Stimulated activated effector memory CD8-positive, alpha-beta T cell treated with anti-CD3 and anti-CD28 coated beads, Interleukin-12 subunit alpha, Interleukin-12 subunit beta, amount 100 ng/mL, for 72 hours (primary cell): ENCODE data around the gene RNF144B.
"Not testable (repeated sequence)": the region's sequence is repeated elsewhere in the genome, so short reads cannot be mapped to it uniquely, and the experiment has no call there.

Source experiments
- ATAC-seq: fragments of 150-1000 bp; cut with Tn5 transposase; 2 replicates; pipeline ENCODE4 v1.10.0; 2021
- DNase-seq, 2 donors: peaks; one replicate each; pipeline ENCODE4 v3.0.0; 2021 to 2022; ENCODE audit warnings: low spot score in 2 of 2
- H3K27ac Mint-ChIP-seq: one replicate; pipeline ENCODE4 v1.8.0; 2022; ENCODE audit warnings: mild to moderate bottlenecking, mixed read lengths
- H3K36me3 Mint-ChIP-seq: one replicate; pipeline ENCODE4 v1.8.0; 2022; ENCODE audit warnings: mild to moderate bottlenecking, mixed read lengths
- H3K4me1 Mint-ChIP-seq: one replicate; pipeline ENCODE4 v1.8.0; 2022; ENCODE audit warnings: mixed read lengths
- H3K4me3 Mint-ChIP-seq: one replicate; pipeline ENCODE4 v1.8.0; 2022; ENCODE audit warnings: mild to moderate bottlenecking, mixed read lengths
- H3K9me3 Mint-ChIP-seq: one replicate; pipeline ENCODE4 v1.8.0; 2022; ENCODE audit warnings: mixed read lengths

Gene RNF144B

GRCh38 chr6:18387061-18387721 lies at the start of gene RNF144B:
Gene RNF144B, plus strand, starts transcription at chr6:18387350. Its CDS starts 12,185 bp downstream, at chr6:18399535.
- Mint-ChIP-seq H3K27ac (peak within 1 kb of the TSS; percentile 74), H3K9me3 (no peaks in the 10 kb centered on the region), H3K4me1 (peaks cover 24% of the 10 kb centered on the region), H3K36me3 (no peaks in the 10 kb centered on the region), H3K4me3 (peak within 1 kb of the TSS; percentile 92)
- DNase-seq (peak; percentile 19 to 69), ATAC-seq (peak; percentile 93)

GRCh38 chr6:18339599-18339998 lies 47.6 kb upstream of the RNF144B start:
- DNase-seq = no peak
- ATAC-seq = no peak
- Mint-ChIP-seq H3K36me3 (no peaks in the 10 kb centered on the region), H3K9me3 (no peaks in the 10 kb centered on the region), H3K4me1 (peaks cover 6% of the 10 kb centered on the region), H3K4me3 (no peak overlapping the region), H3K27ac (no peak overlapping the region)

GRCh38 chr6:18340781-18341551 lies 46.2 kb upstream of the RNF144B start:
- DNase-seq (no peak), ATAC-seq (no peak)
- peaks cover 6% of the 10 kb centered on the region for H3K4me1 Mint-ChIP-seq
- H3K4me3 Mint-ChIP-seq = no peak overlapping the region
- no peak overlapping the region for H3K27ac Mint-ChIP-seq
- H3K36me3 Mint-ChIP-seq = no peaks in the 10 kb centered on the region
- no peaks in the 10 kb centered on the region for H3K9me3 Mint-ChIP-seq

GRCh38 chr6:18342223-18342622 lies 44.9 kb upstream of the RNF144B start:
- DNase-seq (no peak), ATAC-seq (no peak)
- H3K4me1 Mint-ChIP-seq = peaks cover 6% of the 10 kb centered on the region
- no peak overlapping the region for H3K27ac Mint-ChIP-seq
- no peak overlapping the region for H3K4me3 Mint-ChIP-seq
- no peaks in the 10 kb centered on the region for H3K9me3 Mint-ChIP-seq
- H3K36me3 Mint-ChIP-seq = no peaks in the 10 kb centered on the region

- Mint-ChIP-seq H3K9me3 (no peaks in the 10 kb centered on the region), H3K36me3 (no peaks in the 10 kb centered on the region), H3K27ac (no peak overlapping the region), H3K4me3 (no peak overlapping the region), H3K4me1 (peaks cover 6% of the 10 kb centered on the region)
- ATAC-seq (peak; percentile 92), DNase-seq (no peak)
Observed at GRCh38 chr6:18343741-18344140, 43.4 kb upstream of the RNF144B start.

- Mint-ChIP-seq H3K4me3 (no peak overlapping the region), H3K9me3 (no peaks in the 10 kb centered on the region), H3K27ac (no peak overlapping the region), H3K4me1 (peaks cover 6% of the 10 kb centered on the region), H3K36me3 (no peaks in the 10 kb centered on the region)
- ATAC-seq (no peak), DNase-seq (no peak)
Observed at GRCh38 chr6:18347021-18347577, 40.1 kb upstream of the RNF144B start.

- no peak overlapping the region for H3K27ac Mint-ChIP-seq
- H3K4me3 Mint-ChIP-seq = no peak overlapping the region
- no peaks in the 10 kb centered on the region for H3K9me3 Mint-ChIP-seq
- peaks cover 6% of the 10 kb centered on the region for H3K4me1 Mint-ChIP-seq
- H3K36me3 Mint-ChIP-seq = no peaks in the 10 kb centered on the region
- no peak for ATAC-seq
- no peak for DNase-seq
Observed at GRCh38 chr6:18347866-18348265, 39.3 kb upstream of the RNF144B start.

GRCh38 chr6:18349386-18349785 lies 37.8 kb upstream of the RNF144B start:
- H3K9me3 Mint-ChIP-seq = no peaks in the 10 kb centered on the region
- H3K27ac Mint-ChIP-seq = no peak overlapping the region
- no peak for DNase-seq
- H3K4me1 Mint-ChIP-seq = no peaks in the 10 kb centered on the region
- H3K36me3 Mint-ChIP-seq = no peaks in the 10 kb centered on the region
- ATAC-seq = no peak
- no peak overlapping the region for H3K4me3 Mint-ChIP-seq

GRCh38 chr6:18350271-18350670 lies 36.9 kb upstream of the RNF144B start:
- DNase-seq = no peak
- ATAC-seq = no peak
- H3K36me3 Mint-ChIP-seq = no peaks in the 10 kb centered on the region
- no peaks in the 10 kb centered on the region for H3K9me3 Mint-ChIP-seq
- H3K27ac Mint-ChIP-seq = no peak overlapping the region
- H3K4me1 Mint-ChIP-seq = no peaks in the 10 kb centered on the region
- H3K4me3 Mint-ChIP-seq = no peak overlapping the region

- no peaks in the 10 kb centered on the region for H3K9me3 Mint-ChIP-seq
- no peaks in the 10 kb centered on the region for H3K36me3 Mint-ChIP-seq
- H3K4me3 Mint-ChIP-seq = no peak overlapping the region
- no peak overlapping the region for H3K27ac Mint-ChIP-seq
- H3K4me1 Mint-ChIP-seq = no peaks in the 10 kb centered on the region
- DNase-seq (no peak), ATAC-seq (no peak)
Observed at GRCh38 chr6:18350712-18351111, 36.4 kb upstream of the RNF144B start.

GRCh38 chr6:18352001-18352400 lies 35.1 kb upstream of the RNF144B start:
- Mint-ChIP-seq H3K4me3 (no peak overlapping the region), H3K9me3 (no peaks in the 10 kb centered on the region), H3K4me1 (no peaks in the 10 kb centered on the region), H3K27ac (no peak overlapping the region), H3K36me3 (no peaks in the 10 kb centered on the region)
- DNase-seq (no peak), ATAC-seq (no peak)

- DNase-seq (no peak), ATAC-seq (no peak)
- no peaks in the 10 kb centered on the region for H3K9me3 Mint-ChIP-seq
- no peaks in the 10 kb centered on the region for H3K36me3 Mint-ChIP-seq
- no peak overlapping the region for H3K4me3 Mint-ChIP-seq
- H3K27ac Mint-ChIP-seq = no peak overlapping the region
- no peaks in the 10 kb centered on the region for H3K4me1 Mint-ChIP-seq
Observed at GRCh38 chr6:18352842-18353241, 34.3 kb upstream of the RNF144B start.

- Mint-ChIP-seq H3K4me3 (no peak overlapping the region), H3K27ac (no peak overlapping the region), H3K4me1 (no peaks in the 10 kb centered on the region), H3K9me3 (peaks cover under 1% of the 10 kb centered on the region), H3K36me3 (no peaks in the 10 kb centered on the region)
- DNase-seq = no peak
- no peak for ATAC-seq
Observed at GRCh38 chr6:18353251-18353650, 33.9 kb upstream of the RNF144B start.

- not testable (repeated sequence) for DNase-seq, H3K9me3 Mint-ChIP-seq, H3K4me3 Mint-ChIP-seq, H3K36me3 Mint-ChIP-seq, H3K27ac Mint-ChIP-seq, H3K4me1 Mint-ChIP-seq, ATAC-seq
Observed at GRCh38 chr6:18357546-18357945, 29.6 kb upstream of the RNF144B start.

- ATAC-seq (no peak), DNase-seq (no peak)
- no peak overlapping the region for H3K27ac Mint-ChIP-seq
- H3K4me3 Mint-ChIP-seq = no peak overlapping the region
- no peaks in the 10 kb centered on the region for H3K36me3 Mint-ChIP-seq
- H3K9me3 Mint-ChIP-seq = peaks cover 3% of the 10 kb centered on the region
- H3K4me1 Mint-ChIP-seq = no peaks in the 10 kb centered on the region
Observed at GRCh38 chr6:18359237-18359885, 27.8 kb upstream of the RNF144B start.
